Inflammatory macrophage treated with lipopolysaccharide for 1 hour (primary cell): ENCODE measurements around the gene COPS9.

ENCODE experiments used
- DNase-seq, 2 donors: peaks; one replicate each; pipeline ENCODE4 v3.0.0-alpha.2; 2020 to 2022

Gene COPS9

GRCh38 chr2:240132651-240132980 is 3.5 kb downstream of the COPS9 start:
- DNase-seq: no peak

- DNase-seq: no peak
These were observed 4.0 kb downstream of the COPS9 start for GRCh38 chr2:240131941-240132650.

GRCh38 chr2:240131296-240131695 is 4.8 kb downstream of the COPS9 start:
- no peak for DNase-seq

GRCh38 chr2:240130393-240131195 is 5.5 kb downstream of the COPS9 start:
- DNase-seq: no peak

- no peak for DNase-seq
These were observed 6.2 kb downstream of the COPS9 start for GRCh38 chr2:240129731-240130392.

GRCh38 chr2:240129311-240129710 is 6.8 kb downstream of the COPS9 start:
- DNase-seq: no peak

GRCh38 chr2:240128608-240129145 is 7.4 kb downstream of the COPS9 start:
- DNase-seq: no peak

- no peak for DNase-seq
These were observed 8.0 kb downstream of the COPS9 start for GRCh38 chr2:240127911-240128607.

- DNase-seq: no peak
These were observed 8.8 kb downstream of the COPS9 start for GRCh38 chr2:240127191-240127750.

- DNase-seq: no peak
These were observed 9.4 kb downstream of the COPS9 start for GRCh38 chr2:240126731-240127130.

- DNase-seq: no peak
These were observed 10.4 kb downstream of the COPS9 start for GRCh38 chr2:240125742-240126141.

GRCh38 chr2:240124651-240125030 is 11.5 kb downstream of the COPS9 start:
- no peak for DNase-seq

- no peak for DNase-seq
These were observed 12.1 kb downstream of the COPS9 start for GRCh38 chr2:240123821-240124650.

- no peak for DNase-seq
These were observed 14.4 kb downstream of the COPS9 start for GRCh38 chr2:240121675-240122074.

- no peak for DNase-seq
These were observed 14.9 kb downstream of the COPS9 start for GRCh38 chr2:240121190-240121589.

- no peak for DNase-seq
These were observed 21.9 kb downstream of the COPS9 start for GRCh38 chr2:240114233-240114632.

- DNase-seq: no peak
These were observed 23.0 kb downstream of the COPS9 start for GRCh38 chr2:240112914-240113690.

- no peak for DNase-seq
These were observed 24.9 kb downstream of the COPS9 start for GRCh38 chr2:240111253-240111652.

GRCh38 chr2:240109386-240109785 is 26.7 kb downstream of the COPS9 start:
- DNase-seq: no peak

- no peak for DNase-seq
These were observed 28.7 kb downstream of the COPS9 start for GRCh38 chr2:240107477-240107796.
